Endothelial cell of umbilical vein (primary cell): ENCODE data around the gene MAP4K3. TPM values are rescaled to one million over a fixed set of nuclear protein-coding genes. Genes with fewer than 3 reads are reported as not detected.
A peak's percentile ranks its signal among the peaks of the same experiment; 100 is the strongest.

ENCODE experiments used
- BruUV-seq: library from RNA; stranded (reverse); fragments of 400-500 nt; replicated peaks from 2 replicates; lab custom pipeline; 2021; lab: Mats Ljungman, UMichigan
- CTCF ChIA-PET: fragments of 300-600, 350-600 bp; sonication (Branson Sonifier 250); formaldehyde crosslinking; loops from one replicate; lab custom pipeline; 2021; ENCODE audit warnings: antibody characterized with exemption, inconsistent platforms; lab: Charles Lee
- POLR2A ChIA-PET: fragments of 300-600, 350-600 bp; sonication (Branson Sonifier 250); formaldehyde crosslinking; loops from one replicate; lab custom pipeline; 2021; ENCODE audit warnings: antibody characterized with exemption, inconsistent platforms; lab: Charles Lee
- DNase-seq: peaks from one replicate; pipeline ENCODE4 v3.0.0-alpha.2; 2011; ENCODE audit warnings: low read depth, low spot score
- FAIRE-seq: peaks from 2 replicates; lab custom pipeline; 2011; peaks lifted over from hg19 to GRCh38; lab: Jason Lieb, UNC
- H2AFZ ChIP-seq: 2 replicates; pipeline ENCODE4 v1.6.0; 2012; ENCODE audit warnings: low read depth, low read length, control low read depth, inconsistent platforms
- H3K27ac ChIP-seq: 2 replicates; pipeline ENCODE4 v1.5.1; 2011; ENCODE audit warnings: low read depth, mild to moderate bottlenecking, control low read depth, low read length, moderate library complexity; ENCODE audit not compliant: insufficient read depth
- H3K27me3 ChIP-seq, 2 experiments: 2 replicates each; pipeline versions ENCODE4 v1.6.0 to v1.6.1; 2011; ENCODE audit warnings: low read length in 2 of 2, mixed read lengths in 1 of 2; ENCODE audit not compliant: control insufficient read depth in 2 of 2, insufficient read depth in 2 of 2
- H3K36me3 ChIP-seq, 2 experiments: 2 replicates in 1 of 2; 3 replicates in 1 of 2; pipeline ENCODE4 v1.5.1; 2011; ENCODE audit warnings: low read length in 2 of 2, mild to moderate bottlenecking in 1 of 2, moderate library complexity in 1 of 2; ENCODE audit not compliant: control insufficient read depth in 2 of 2, insufficient read depth in 2 of 2; ENCODE audit errors: extremely low read depth in 1 of 2
- H3K4me1 ChIP-seq: 3 replicates; pipeline ENCODE4 v1.5.1; 2011; ENCODE audit warnings: mild to moderate bottlenecking, low read length; ENCODE audit not compliant: control insufficient read depth, insufficient read depth; ENCODE audit errors: extremely low read depth
- H3K4me2 ChIP-seq: 2 replicates; pipeline ENCODE4 v1.6.1; 2011; ENCODE audit warnings: low read length, control low read depth, mixed read lengths; ENCODE audit not compliant: insufficient read depth
- H3K4me3 ChIP-seq, 3 experiments: fragments of 200-600 bp in 1 of 3; sonication (generic), shearing (Covaris generic) in 1 of 3; replicated peaks in 1 of 3; 2 replicates each; pipeline ENCODE4 v1.5.1; 2011 to 2016; ENCODE audit warnings: control low read depth in 3 of 3, low read length in 3 of 3, mild to moderate bottlenecking in 2 of 3, inconsistent platforms in 1 of 3, low read depth in 1 of 3, moderate library complexity in 1 of 3; ENCODE audit not compliant: insufficient read depth in 1 of 3
- H3K79me2 ChIP-seq: 2 replicates; pipeline ENCODE4 v1.6.0; 2012; ENCODE audit warnings: low read length, inconsistent platforms; ENCODE audit not compliant: control insufficient read depth, insufficient read depth
- H3K9ac ChIP-seq: replicated peaks from 2 replicates; pipeline ENCODE3; 2011; ENCODE audit warnings: low read length, control low read depth; ENCODE audit not compliant: insufficient read depth; ENCODE audit errors: extremely low read depth
- H3K9me1 ChIP-seq: replicated peaks from 3 replicates; pipeline ENCODE4 v1.6.0; 2011; ENCODE audit warnings: mild to moderate bottlenecking, low read length; ENCODE audit not compliant: control insufficient read depth, insufficient read depth; ENCODE audit errors: extremely low read depth
- H3K9me3 ChIP-seq: replicated peaks from 2 replicates; pipeline ENCODE4 v1.5.1; 2012; ENCODE audit warnings: low read length, inconsistent platforms; ENCODE audit not compliant: control insufficient read depth, insufficient read depth
- H4K20me1 ChIP-seq: replicated peaks from 2 replicates; pipeline ENCODE3; 2011; ENCODE audit warnings: mild to moderate bottlenecking, low read length; ENCODE audit not compliant: control insufficient read depth, insufficient read depth; ENCODE audit errors: extremely low read depth
- CTCF ChIP-seq, 2 donors: IDR thresholded peaks; 1 replicate in 1 of 2; 2 replicates in 1 of 2; pipeline ENCODE4 v1.5.1; 2011; ENCODE audit warnings: low read length in 2 of 2, mild to moderate bottlenecking in 2 of 2, moderate library complexity in 2 of 2, control low read depth in 1 of 2, inconsistent platforms in 1 of 2, low read depth in 1 of 2; ENCODE audit not compliant: insufficient read depth in 1 of 2; ENCODE audit errors: extremely low read depth in 1 of 2
- EZH2 ChIP-seq: IDR thresholded peaks from 2 replicates; pipeline ENCODE4 v1.6.1; 2012; ENCODE audit warnings: borderline replicate concordance, low read depth, mild to moderate bottlenecking, moderate library complexity, low read length, inconsistent platforms; ENCODE audit not compliant: severe bottlenecking
- FOS ChIP-seq: IDR thresholded peaks from 2 replicates; pipeline ENCODE4 v1.6.1; 2011; ENCODE audit warnings: mild to moderate bottlenecking, low read length, moderate library complexity, borderline replicate concordance; ENCODE audit not compliant: insufficient read depth
- GATA2 ChIP-seq: IDR thresholded peaks from 2 replicates; pipeline ENCODE4 v1.7.0; 2011; ENCODE audit warnings: low read depth, mild to moderate bottlenecking, moderate library complexity, mixed read lengths, low read length; ENCODE audit not compliant: insufficient read length, insufficient read depth
- JUN ChIP-seq: IDR thresholded peaks from 2 replicates; pipeline ENCODE4 v1.6.1; 2011; ENCODE audit warnings: borderline replicate concordance, low read depth; ENCODE audit not compliant: insufficient read length, insufficient read depth
- MYC ChIP-seq: IDR thresholded peaks from one replicate; pipeline ENCODE4 v1.6.1; 2011; ENCODE audit warnings: mild to moderate bottlenecking, low read depth, low read length
- POLR2A ChIP-seq: IDR thresholded peaks from 2 replicates; pipeline ENCODE4 v1.6.1; 2012; ENCODE audit warnings: low read depth, mild to moderate bottlenecking, control low read depth, low read length
- POLR2AphosphoS5 ChIP-seq: IDR thresholded peaks from 2 replicates; pipeline ENCODE4 v1.6.1; 2012; ENCODE audit warnings: low read depth, mild to moderate bottlenecking, control low read depth, low read length, moderate library complexity; ENCODE audit not compliant: insufficient read depth
- dilution Hi-C: fragments of 300-500 bp; cut with MboI; formaldehyde crosslinking; loops from one replicate; pipeline ENCODE4 v1.15.0; 2019; ENCODE audit warnings: low sequenced_read_pairs; ENCODE audit not compliant: extremely low pct_ligation_motif_present
- intact Hi-C: fragments of 100-400 bp; cut with micrococcal nuclease; formaldehyde crosslinking; loops from one replicate; pipeline ENCODE4 v1.10.0; 2022
- polyA plus RNA-seq, 4 experiments: library from polyadenylated mRNA; depleted of rRNA in 3 of 4; stranded (reverse) in 3 of 4; unstranded in 1 of 4; fragments of >200 nt; gene quantifications; 2 replicates each; pipeline versions ENCODE4 v1.2.1 to v1.2.3, GENCODE V29; 2011 to 2012; ENCODE audit warnings: missing spikeins in 1 of 4
- total RNA-seq: library from RNA; stranded (reverse); gene quantifications from 2 replicates; pipeline ENCODE4 v1.2.3, GENCODE V29; 2021
- TF ChIP-seq, protein P1 (sequence below): IDR thresholded peaks from 2 replicates; pipeline ENCODE4 v1.6.1; 2011; ENCODE audit not compliant: insufficient read depth, insufficient read length

The MAP4K3 gene
- total and polyA plus RNA-seq, 2 donors (not counting 3 experiments of a cell fraction or from before 2014, with no cell fraction given), result 8.0 to 45.9 TPM

DNA sequence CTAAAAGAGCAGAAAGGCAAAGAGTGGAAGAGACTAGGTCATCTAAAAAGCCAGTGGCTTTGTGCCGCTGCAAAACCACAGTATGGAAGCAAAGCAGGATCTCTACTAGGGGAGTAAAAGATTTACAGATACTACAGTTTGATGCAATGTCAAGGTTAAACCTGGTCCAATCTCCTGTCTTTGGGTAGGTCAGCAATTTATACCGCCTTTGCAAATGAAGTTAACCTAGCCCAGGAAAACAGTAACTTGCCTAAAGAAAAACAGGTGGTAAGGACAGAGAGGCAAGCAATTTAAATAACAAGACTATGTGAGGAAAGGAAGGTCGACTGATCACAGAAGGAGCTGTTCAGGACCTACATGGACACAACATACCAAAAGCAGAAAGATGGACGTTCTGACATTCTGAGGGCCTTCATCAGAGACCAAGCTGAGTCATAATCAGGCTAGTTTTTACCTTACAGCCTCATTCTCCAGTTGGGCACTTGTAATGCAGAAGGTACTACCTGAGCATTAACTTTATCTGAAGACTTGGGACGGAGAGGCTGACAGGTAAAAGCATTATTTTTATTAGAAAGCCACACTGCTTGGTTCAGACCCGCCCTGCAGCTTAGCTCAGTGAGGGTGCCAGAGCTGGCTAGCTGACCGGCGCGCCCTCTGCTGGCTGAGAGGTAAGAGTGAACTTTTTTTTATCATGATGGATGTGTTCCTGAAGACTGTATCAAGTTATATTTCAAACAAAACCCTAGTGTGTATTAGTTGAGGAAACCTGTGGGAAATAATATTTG lies 209.3 kb downstream of the MAP4K3 start:
- BruUV-seq, result no TSS peak
- Histone ChIP-seq H2AFZ (peak overlapping the region; percentile 86), H3K27ac (no peak overlapping the region), H3K79me2 (no peaks in the 10 kb centered on the region), H3K9me3 (no peaks in the 10 kb centered on the region), H3K36me3 (no peaks in the 10 kb centered on the region), H3K4me3 (peak overlapping the region in 1 of 3 experiments; percentile 49), H3K9me1 (no peaks in the 10 kb centered on the region), H3K4me1 (peaks cover 14% of the 10 kb centered on the region), H3K4me2 (peak overlapping the region; percentile 84), H4K20me1 (no peaks in the 10 kb centered on the region), H3K9ac (no peak overlapping the region), H3K27me3 (no peaks in the 10 kb centered on the region)
- ChIA-PET POLR2A (interaction anchor here (0.8 to 1.3 kb wide), 2 partner anchors 280 to 477 kb away, joined by 4 read pairs; partner anchors contain the start of gene SRSF7), CTCF (interaction anchor here (0.6 to 7.2 kb wide), 26 partner anchors 9 to 646 kb away, joined by 3 to 449 read pairs (median 3); partner anchors contain the start of gene SOS1)
- peak; percentile 95 for FAIRE-seq
- peak; percentile 81 for DNase-seq
- intact Hi-C loops, result loop anchor here (1.0 to 5.0 kb wide), 4 partner anchors 104 to 281 kb away; no protein-coding TSS in a partner anchor
- dilution Hi-C loops, result loop anchor here (25.0 kb wide), 1 partner anchor 166 kb away; no protein-coding TSS in a partner anchor
- TF ChIP-seq CTCF (IDR thresholded peaks at IDR 0.05; ENCODE audit: extremely low read depth in 1 of 2, insufficient read depth in 1 of 2, low read depth in 1 of 2, low read length in 2 of 2) (peak; percentile 78 to 90), GATA2 (no peak)

- BruUV-seq, result no TSS peak
- no peaks in the 10 kb centered on the region for H3K27me3 ChIP-seq
- H3K4me1 ChIP-seq, result peaks cover 14% of the 10 kb centered on the region
- FAIRE-seq (no peak), DNase-seq (no peak)
- no peak overlapping the region for H3K9ac ChIP-seq
- H3K4me2 ChIP-seq, result no peak overlapping the region
- H3K4me3 ChIP-seq, result no peak overlapping the region
- no peaks in the 10 kb centered on the region for H4K20me1 ChIP-seq
- TF ChIP-seq MYC, result no peak
- TF ChIP-seq EZH2, result no peak
- TF ChIP-seq, protein P1, sequence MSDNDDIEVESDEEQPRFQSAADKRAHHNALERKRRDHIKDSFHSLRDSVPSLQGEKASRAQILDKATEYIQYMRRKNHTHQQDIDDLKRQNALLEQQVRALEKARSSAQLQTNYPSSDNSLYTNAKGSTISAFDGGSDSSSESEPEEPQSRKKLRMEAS, result no peak
- TF ChIP-seq FOS, result no peak
- TF ChIP-seq JUN, result no peak
- no peak for TF ChIP-seq GATA2
- no peak for TF ChIP-seq CTCF (IDR thresholded peaks at IDR 0.05; ENCODE audit: extremely low read depth in 1 of 2, insufficient read depth in 1 of 2, low read depth in 1 of 2, low read length in 2 of 2)
- TF ChIP-seq POLR2AphosphoS5, result no peak
- no peak for TF ChIP-seq POLR2A
- no peaks in the 10 kb centered on the region for H3K9me3 ChIP-seq
- H3K9me1 ChIP-seq, result no peaks in the 10 kb centered on the region
- ChIA-PET POLR2A (no interaction called here), CTCF (interaction anchor here (1.1 to 5.5 kb wide), 3 partner anchors 156 to 278 kb away, joined by 3 to 232 read pairs (median 8); no protein-coding TSS in a partner anchor)
- H3K36me3 ChIP-seq, result no peaks in the 10 kb centered on the region
- intact Hi-C loops (loop anchor here (5.0 kb wide), 1 partner anchor 263 kb away; no protein-coding TSS in a partner anchor), dilution Hi-C loops (loop anchor here (25.0 kb wide), 1 partner anchor 163 kb away; no protein-coding TSS in a partner anchor)
- no peak overlapping the region for H3K27ac ChIP-seq
- no peak overlapping the region for H2AFZ ChIP-seq
- no peaks in the 10 kb centered on the region for H3K79me2 ChIP-seq
Measured at GRCh38 chr2:39225567-39225966, 211.5 kb downstream of the MAP4K3 start.
